Peyer's patch (tissue), 4 donors: ENCODE data around the gene MRPS5.

Experiments used
- POLR2A ChIP-seq, 2 donors: fragments of 450-650 bp; IDR thresholded peaks; one replicate each; pipeline ENCODE4 v1.5.1; 2017; ENCODE audit warnings: antibody characterized with exemption in 2 of 2, mild to moderate bottlenecking in 2 of 2, moderate library complexity in 2 of 2
- TF ChIP-seq, protein P1 (sequence below), 6 experiments: fragments of 450-650 bp in 4 of 6; fragments of 200-600 bp in 2 of 6; sonication (generic) in 1 of 6; IDR thresholded peaks; one replicate each; pipeline ENCODE4 v1.5.1; 2017 to 2019; ENCODE audit warnings: antibody characterized with exemption in 6 of 6, mild to moderate bottlenecking in 3 of 6, moderate library complexity in 1 of 6

GRCh38 chr2:95036596-95037383 is 84.8 kb downstream of the MRPS5 start:
- TF ChIP-seq, protein P1, sequence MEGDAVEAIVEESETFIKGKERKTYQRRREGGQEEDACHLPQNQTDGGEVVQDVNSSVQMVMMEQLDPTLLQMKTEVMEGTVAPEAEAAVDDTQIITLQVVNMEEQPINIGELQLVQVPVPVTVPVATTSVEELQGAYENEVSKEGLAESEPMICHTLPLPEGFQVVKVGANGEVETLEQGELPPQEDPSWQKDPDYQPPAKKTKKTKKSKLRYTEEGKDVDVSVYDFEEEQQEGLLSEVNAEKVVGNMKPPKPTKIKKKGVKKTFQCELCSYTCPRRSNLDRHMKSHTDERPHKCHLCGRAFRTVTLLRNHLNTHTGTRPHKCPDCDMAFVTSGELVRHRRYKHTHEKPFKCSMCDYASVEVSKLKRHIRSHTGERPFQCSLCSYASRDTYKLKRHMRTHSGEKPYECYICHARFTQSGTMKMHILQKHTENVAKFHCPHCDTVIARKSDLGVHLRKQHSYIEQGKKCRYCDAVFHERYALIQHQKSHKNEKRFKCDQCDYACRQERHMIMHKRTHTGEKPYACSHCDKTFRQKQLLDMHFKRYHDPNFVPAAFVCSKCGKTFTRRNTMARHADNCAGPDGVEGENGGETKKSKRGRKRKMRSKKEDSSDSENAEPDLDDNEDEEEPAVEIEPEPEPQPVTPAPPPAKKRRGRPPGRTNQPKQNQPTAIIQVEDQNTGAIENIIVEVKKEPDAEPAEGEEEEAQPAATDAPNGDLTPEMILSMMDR (IDR thresholded peaks at IDR 0.05), result no peak
- no peak for TF ChIP-seq POLR2A (IDR thresholded peaks at IDR 0.05)
